Activated gamma-delta T cell treated with anti-CD3 and anti-CD28 coated beads, Interleukin-2, amount 50 U/mL, for 16 hours (primary cell): Measurements from ENCODE around the gene ANKRD44.

ENCODE experiments used
- DNase-seq: peaks from one replicate; pipeline ENCODE4 v3.0.0-alpha.2; 2020; ENCODE audit warnings: low read depth

ANKRD44 gene

DNA sequence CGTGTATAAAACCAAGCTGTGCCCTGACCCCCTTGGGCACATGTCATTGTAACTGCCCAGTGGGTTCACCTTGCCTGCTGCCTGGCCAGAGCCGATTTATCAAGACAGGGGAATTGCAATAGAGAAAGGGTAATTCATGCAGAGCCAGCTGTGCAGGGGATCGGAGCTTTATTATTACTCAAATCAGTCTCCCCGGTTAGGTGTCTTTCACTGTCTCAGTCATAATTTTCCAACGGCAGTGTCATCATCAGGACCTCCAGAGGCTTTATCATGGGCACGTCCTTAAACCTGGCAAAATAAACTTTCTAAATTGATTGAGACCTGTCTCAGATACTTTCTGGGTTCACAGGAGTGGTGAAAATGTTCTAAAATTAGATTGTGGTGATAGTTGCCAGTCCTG, 354.5 kb downstream of the ANKRD44 start:
- DNase-seq, result no peak

DNA sequence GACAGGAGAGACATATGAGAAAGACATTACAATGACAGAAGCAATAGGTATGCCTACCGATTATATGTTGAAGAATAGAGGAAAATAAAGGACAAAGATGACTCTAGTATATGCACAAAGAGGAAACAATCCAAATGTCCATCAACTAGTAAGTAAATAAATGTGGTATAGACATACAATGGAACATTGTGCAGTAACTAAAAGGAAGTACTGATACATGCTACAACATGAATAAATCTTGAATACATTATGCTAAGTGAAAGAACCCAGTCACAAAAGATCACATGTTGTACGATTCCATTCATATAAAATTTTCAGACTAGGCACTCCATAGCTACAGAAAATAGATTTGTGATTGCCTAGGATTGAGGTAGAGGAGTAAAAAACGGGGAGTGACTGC, 355.5 kb downstream of the ANKRD44 start:
- no peak for DNase-seq

DNA sequence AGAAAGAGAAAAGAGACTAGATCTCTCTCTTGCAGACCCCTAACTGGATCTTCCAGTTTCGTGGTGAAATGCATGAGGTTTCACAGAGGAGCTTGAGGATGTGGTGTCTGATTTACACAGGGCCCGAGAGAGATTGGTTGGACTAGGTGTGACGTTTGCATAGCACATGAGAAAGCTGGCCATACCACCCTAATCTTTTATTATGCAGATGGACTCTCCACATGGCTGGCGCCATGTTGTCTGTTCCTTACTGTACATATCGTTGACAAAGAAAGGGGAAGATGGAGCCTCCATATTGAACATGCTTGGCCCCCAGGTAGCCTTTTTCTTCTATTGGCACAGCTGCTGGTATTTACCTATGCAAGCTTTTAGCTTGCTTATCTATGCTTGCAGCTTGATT, 356.6 kb downstream of the ANKRD44 start:
- DNase-seq, result no peak

DNA sequence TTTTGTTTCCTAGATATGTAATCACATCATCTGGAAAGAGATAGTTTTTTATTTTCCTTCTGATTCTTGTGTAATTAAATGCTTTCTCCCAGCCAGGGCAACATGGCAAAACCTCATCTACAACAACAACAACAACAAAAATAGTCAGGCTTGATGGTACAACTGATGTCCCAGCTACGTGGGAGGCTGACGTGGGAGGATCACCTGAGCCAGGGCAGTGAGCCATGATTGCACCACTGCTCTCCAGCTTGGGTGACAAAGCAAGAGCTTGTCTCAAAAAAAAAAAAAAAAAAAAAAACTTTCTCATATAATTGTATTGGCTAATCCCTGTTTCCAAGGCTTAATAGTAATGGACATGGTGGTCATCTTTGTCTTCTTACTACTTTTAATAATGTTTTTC, 357.6 kb downstream of the ANKRD44 start:
- no peak for DNase-seq

GRCh38 chr2:196951973-196952372, 358.6 kb downstream of the ANKRD44 start:
- no peak for DNase-seq

- DNase-seq, result no peak
Measured at GRCh38 chr2:196949116-196949515, 361.5 kb downstream of the ANKRD44 start.

DNA sequence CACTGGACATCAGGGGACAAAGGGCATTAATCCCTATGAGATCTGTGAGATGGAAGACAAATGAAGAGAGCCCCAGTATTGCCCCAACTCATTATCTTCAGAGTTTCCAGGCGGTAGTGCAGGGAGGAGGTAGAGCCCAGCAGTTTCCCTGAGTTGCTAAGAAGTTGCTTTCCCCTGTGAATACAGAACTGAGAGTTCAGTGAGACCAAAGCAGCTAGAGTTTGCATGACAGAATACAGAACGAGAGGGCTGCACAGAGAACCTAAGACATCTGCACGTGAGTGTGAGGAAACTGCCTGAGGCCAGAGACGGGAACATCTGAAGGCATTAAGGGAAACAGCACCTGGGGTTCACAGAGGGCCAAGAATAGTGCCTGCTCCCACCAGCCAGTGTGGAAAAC, 366.0 kb downstream of the ANKRD44 start:
- no peak for DNase-seq

- DNase-seq, result no peak
Measured at GRCh38 chr2:196941398-196942078, 369.0 kb downstream of the ANKRD44 start.

GRCh38 chr2:196939371-196939770, 371.2 kb downstream of the ANKRD44 start:
- no peak for DNase-seq
